OCI-LY1 (cell line): ENCODE measurements around the gene SLC13A1.

Source experiments
- H2AFZ ChIP-seq: fragments of 200-600 bp; sonication (generic), shearing (Covaris generic); 2 replicates; pipeline ENCODE4 v1.6.0; 2014; ENCODE audit warnings: antibody characterized with exemption, mild to moderate bottlenecking, low read length
- H3F3A ChIP-seq: fragments of 200-600 bp; sonication (generic), shearing (Covaris generic); 2 replicates; pipeline ENCODE4 v1.6.0; 2014; ENCODE audit warnings: mild to moderate bottlenecking, antibody characterized with exemption, low read length, moderate library complexity; ENCODE audit not compliant: insufficient read depth
- H3K27ac ChIP-seq: fragments of 200-600 bp; sonication (generic); 2 replicates; pipeline ENCODE4 v1.5.1; 2014; ENCODE audit warnings: low read length, mixed run types, mild to moderate bottlenecking, low read depth; ENCODE audit not compliant: poor library complexity, severe bottlenecking
- H3K27me3 ChIP-seq: fragments of 200-600 bp; sonication (generic); 2 replicates; pipeline ENCODE4 v1.6.0; 2014; ENCODE audit warnings: antibody characterized with exemption, mild to moderate bottlenecking, low read length, moderate library complexity; ENCODE audit not compliant: insufficient read depth
- H3K36me3 ChIP-seq: fragments of 200-600 bp; sonication (generic); 2 replicates; pipeline ENCODE4 v1.6.1; 2014; ENCODE audit warnings: mild to moderate bottlenecking, antibody characterized with exemption, low read length, moderate library complexity, mixed read lengths; ENCODE audit not compliant: insufficient read depth
- H3K4me1 ChIP-seq: fragments of 200-600 bp; sonication (generic); 2 replicates; pipeline ENCODE4 v1.5.1; 2014; ENCODE audit warnings: mild to moderate bottlenecking, low read length, moderate library complexity; ENCODE audit not compliant: insufficient read depth, severe bottlenecking
- H3K4me2 ChIP-seq: fragments of 200-600 bp; sonication (generic), shearing (Covaris generic); 2 replicates; pipeline ENCODE4 v1.6.1; 2014; ENCODE audit warnings: low read length
- H3K4me3 ChIP-seq: fragments of 200-600 bp; sonication (generic); 2 replicates; pipeline ENCODE4 v1.5.1; 2014; ENCODE audit warnings: low read length, low read depth, mild to moderate bottlenecking, mixed read lengths; ENCODE audit not compliant: poor library complexity, severe bottlenecking
- H3K79me2 ChIP-seq: fragments of 200-600 bp; shearing (Covaris generic); 2 replicates; pipeline ENCODE4 v1.6.1; 2016; ENCODE audit warnings: mixed run types, low read length, mixed read lengths; ENCODE audit not compliant: insufficient read depth
- H3K9ac ChIP-seq: fragments of 200-600 bp; sonication (generic), shearing (Covaris generic); 2 replicates; pipeline ENCODE4 v1.6.1; 2014; ENCODE audit warnings: mild to moderate bottlenecking, low read length, mixed read lengths
- H3K9me2 ChIP-seq: fragments of 200-600 bp; sonication (generic), shearing (Covaris generic); 2 replicates; pipeline ENCODE4 v1.6.1; 2014; ENCODE audit warnings: low read depth, mild to moderate bottlenecking, low read length, mixed read lengths
- H3K9me3 ChIP-seq: fragments of 200-600 bp; shearing (Covaris generic); 2 replicates; pipeline ENCODE4 v1.6.1; 2014; ENCODE audit warnings: low read length, mixed read lengths
- H4K20me1 ChIP-seq: fragments of 200-600 bp; sonication (generic), shearing (Covaris generic); 2 replicates; pipeline ENCODE4 v1.6.0; 2016; ENCODE audit warnings: mild to moderate bottlenecking, low read length; ENCODE audit not compliant: insufficient read depth
- CTCF ChIP-seq: fragments of 200-600 bp; sonication (generic), shearing (Covaris generic); IDR thresholded peaks from 2 replicates; pipeline ENCODE4 v1.5.1; 2017; ENCODE audit warnings: mild to moderate bottlenecking, antibody characterized with exemption, low read length, moderate library complexity, mixed read lengths
- EZH2 ChIP-seq: fragments of 200-600 bp; sonication (generic), shearing (Covaris generic); IDR thresholded peaks from 2 replicates; pipeline ENCODE4 v1.8.0; 2017; ENCODE audit warnings: borderline replicate concordance, mixed run types, mild to moderate bottlenecking, antibody characterized with exemption, low read length, moderate library complexity, mixed read lengths

SLC13A1 gene

GRCh38 chr7:123210986-123211385, 11.2 kb upstream of the SLC13A1 start:
- Histone ChIP-seq H3K27me3 (no peaks in the 10 kb centered on the region), H3K4me3 (no peak overlapping the region), H2AFZ (no peak overlapping the region), H3K9me3 (peaks cover 2% of the 10 kb centered on the region; the same call in 1 of the 2 replicates), H4K20me1 (no peaks in the 10 kb centered on the region), H3K27ac (no peak overlapping the region), H3K9me2 (no peaks in the 10 kb centered on the region), H3K36me3 (no peaks in the 10 kb centered on the region), H3K9ac (no peak overlapping the region), H3K4me1 (no peaks in the 10 kb centered on the region), H3K4me2 (no peak overlapping the region), H3F3A (no peaks in the 10 kb centered on the region), H3K79me2 (no peaks in the 10 kb centered on the region)
- no peak for TF ChIP-seq CTCF
- TF ChIP-seq EZH2, result no peak

GRCh38 chr7:123209786-123210185, 10.0 kb upstream of the SLC13A1 start:
- Histone ChIP-seq H4K20me1 (no peaks in the 10 kb centered on the region), H3K27me3 (no peaks in the 10 kb centered on the region), H3K36me3 (no peaks in the 10 kb centered on the region), H3K4me3 (no peak overlapping the region), H3K4me2 (no peak overlapping the region), H3K27ac (no peak overlapping the region), H2AFZ (no peak overlapping the region), H3K9ac (no peak overlapping the region), H3K79me2 (no peaks in the 10 kb centered on the region), H3K9me3 (no peaks in the 10 kb centered on the region; the same call in 1 of the 2 replicates), H3K4me1 (no peaks in the 10 kb centered on the region), H3K9me2 (no peaks in the 10 kb centered on the region), H3F3A (no peaks in the 10 kb centered on the region)
- TF ChIP-seq EZH2, result no peak
- TF ChIP-seq CTCF, result no peak

- no peaks in the 10 kb centered on the region for H3F3A ChIP-seq
- H3K27me3 ChIP-seq, result no peaks in the 10 kb centered on the region
- no peaks in the 10 kb centered on the region for H3K9me2 ChIP-seq
- no peaks in the 10 kb centered on the region for H3K4me1 ChIP-seq
- H3K36me3 ChIP-seq, result no peaks in the 10 kb centered on the region
- no peak overlapping the region for H3K9ac ChIP-seq
- no peak overlapping the region for H3K4me3 ChIP-seq
- no peaks in the 10 kb centered on the region for H4K20me1 ChIP-seq
- no peaks in the 10 kb centered on the region for H3K79me2 ChIP-seq
- TF ChIP-seq EZH2 (no peak), CTCF (peak; percentile 50)
- no peak overlapping the region for H2AFZ ChIP-seq
- H3K27ac ChIP-seq, result no peak overlapping the region
- H3K9me3 ChIP-seq, result no peaks in the 10 kb centered on the region
- no peak overlapping the region for H3K4me2 ChIP-seq
Observed at GRCh38 chr7:123208793-123209192, 9.0 kb upstream of the SLC13A1 start.
